ENCODE measurements around the gene RGL2. TPM values are rescaled to one million over a fixed set of nuclear protein-coding genes. Genes with fewer than 3 reads are reported as not detected.

The RGL2 gene
- total RNA-seq, 4 donors from 2014 or later: 38.2 to 89.3 (median 65.3) TPM

DNA sequence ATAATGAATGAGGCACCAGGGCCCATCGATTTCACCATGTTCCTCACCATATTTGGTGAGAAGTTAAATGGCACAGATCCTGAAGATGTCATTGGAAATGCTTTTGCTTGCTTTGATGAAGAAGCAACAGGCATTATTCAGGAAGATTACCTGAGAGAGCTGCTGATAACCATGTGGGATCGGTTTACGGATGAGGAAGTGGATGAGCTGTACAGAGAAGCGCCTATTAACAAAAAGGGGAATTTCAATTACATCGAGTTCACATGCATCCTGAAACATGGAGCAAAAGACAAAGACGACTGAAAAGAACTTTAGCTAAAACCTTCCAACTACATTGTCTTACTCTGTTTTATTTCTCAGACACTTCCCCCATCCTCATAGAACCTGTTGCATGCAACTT is 40.5 kb upstream of the RGL2 start:
- DNase-seq (ENCODE audit: extremely low spot score): no peak
- no peaks in the 10 kb centered on the region for H3K4me1 ChIP-seq
- 85% methylated on average over 6 of the region's 6 CpGs for WGBS
- no peaks in the 10 kb centered on the region for H3K27me3 ChIP-seq
- H3K4me3 ChIP-seq: no peak overlapping the region
- H3K36me3 ChIP-seq: no peaks in the 10 kb centered on the region
- TF ChIP-seq, protein P1, sequence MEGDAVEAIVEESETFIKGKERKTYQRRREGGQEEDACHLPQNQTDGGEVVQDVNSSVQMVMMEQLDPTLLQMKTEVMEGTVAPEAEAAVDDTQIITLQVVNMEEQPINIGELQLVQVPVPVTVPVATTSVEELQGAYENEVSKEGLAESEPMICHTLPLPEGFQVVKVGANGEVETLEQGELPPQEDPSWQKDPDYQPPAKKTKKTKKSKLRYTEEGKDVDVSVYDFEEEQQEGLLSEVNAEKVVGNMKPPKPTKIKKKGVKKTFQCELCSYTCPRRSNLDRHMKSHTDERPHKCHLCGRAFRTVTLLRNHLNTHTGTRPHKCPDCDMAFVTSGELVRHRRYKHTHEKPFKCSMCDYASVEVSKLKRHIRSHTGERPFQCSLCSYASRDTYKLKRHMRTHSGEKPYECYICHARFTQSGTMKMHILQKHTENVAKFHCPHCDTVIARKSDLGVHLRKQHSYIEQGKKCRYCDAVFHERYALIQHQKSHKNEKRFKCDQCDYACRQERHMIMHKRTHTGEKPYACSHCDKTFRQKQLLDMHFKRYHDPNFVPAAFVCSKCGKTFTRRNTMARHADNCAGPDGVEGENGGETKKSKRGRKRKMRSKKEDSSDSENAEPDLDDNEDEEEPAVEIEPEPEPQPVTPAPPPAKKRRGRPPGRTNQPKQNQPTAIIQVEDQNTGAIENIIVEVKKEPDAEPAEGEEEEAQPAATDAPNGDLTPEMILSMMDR (IDR thresholded peaks at IDR 0.05): no peak
- TF ChIP-seq POLR2AphosphoS5 (IDR thresholded peaks at IDR 0.05) (no peak), POLR2A (IDR thresholded peaks at IDR 0.05; ENCODE audit: low read depth) (no peak), EP300 (IDR thresholded peaks at IDR 0.05) (no peak)
- intact Hi-C loops (cut with DNase I): no loop called here
- no peaks in the 10 kb centered on the region for H3K9me3 ChIP-seq
- no peak overlapping the region for H3K27ac ChIP-seq (replicated peaks in 1 of 4)

DNA sequence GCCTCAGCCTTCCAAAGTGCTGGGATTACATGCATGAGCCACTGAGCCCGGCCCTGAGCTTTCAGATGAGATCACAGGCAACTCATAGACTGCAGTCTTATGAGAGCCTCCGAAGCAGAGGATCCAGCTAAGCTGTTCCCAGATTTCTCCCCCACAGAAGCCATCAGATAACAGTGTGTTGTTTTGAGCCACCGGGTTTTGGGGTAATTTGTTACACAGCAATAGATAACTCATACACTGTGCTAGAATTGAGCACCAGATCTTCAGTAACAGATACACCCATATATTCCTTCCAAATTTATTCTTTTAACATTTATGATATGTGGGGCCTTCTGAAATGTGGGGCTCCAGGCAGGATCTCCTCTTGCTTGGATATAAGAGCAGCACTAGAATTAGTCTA is 37.8 kb upstream of the RGL2 start:
- DNase-seq (ENCODE audit: extremely low spot score): no peak
- intact Hi-C loops (cut with DNase I): no loop called here
- TF ChIP-seq POLR2AphosphoS5 (IDR thresholded peaks at IDR 0.05) (no peak), EP300 (IDR thresholded peaks at IDR 0.05) (no peak), POLR2A (IDR thresholded peaks at IDR 0.05; ENCODE audit: low read depth) (no peak)
- TF ChIP-seq, protein P1 (IDR thresholded peaks at IDR 0.05): no peak
- WGBS: 100% methylated on average over 1 of the region's 3 CpGs
- no peaks in the 10 kb centered on the region for H3K9me3 ChIP-seq
- no peak overlapping the region for H3K27ac ChIP-seq (replicated peaks in 1 of 4)
- no peak overlapping the region for H3K4me3 ChIP-seq
- H3K27me3 ChIP-seq: no peaks in the 10 kb centered on the region
- H3K4me1 ChIP-seq: no peaks in the 10 kb centered on the region
- H3K36me3 ChIP-seq: no peaks in the 10 kb centered on the region

- H3K36me3 ChIP-seq: no peaks in the 10 kb centered on the region
- WGBS: 83% methylated on average over 4 of the region's 4 CpGs
- DNase-seq (ENCODE audit: extremely low spot score): no peak
- intact Hi-C loops (cut with DNase I): no loop called here
- H3K27ac ChIP-seq (replicated peaks in 1 of 4): no peak overlapping the region
- H3K4me3 ChIP-seq: no peak overlapping the region
- H3K27me3 ChIP-seq: no peaks in the 10 kb centered on the region
- TF ChIP-seq POLR2AphosphoS5 (IDR thresholded peaks at IDR 0.05) (no peak), POLR2A (IDR thresholded peaks at IDR 0.05; ENCODE audit: low read depth) (no peak), EP300 (IDR thresholded peaks at IDR 0.05) (no peak)
- TF ChIP-seq, protein P1 (IDR thresholded peaks at IDR 0.05): no peak
- no peaks in the 10 kb centered on the region for H3K4me1 ChIP-seq
- H3K9me3 ChIP-seq: no peaks in the 10 kb centered on the region
Observed at GRCh38 chr6:33335916-33336315, 37.2 kb upstream of the RGL2 start.

GRCh38 chr6:33333666-33334065 is 34.9 kb upstream of the RGL2 start:
- Histone ChIP-seq H3K9me3 (no peaks in the 10 kb centered on the region), H3K36me3 (no peaks in the 10 kb centered on the region), H3K27ac (replicated peaks in 1 of 4) (no peak overlapping the region), H3K27me3 (no peaks in the 10 kb centered on the region), H3K4me1 (no peaks in the 10 kb centered on the region), H3K4me3 (no peak overlapping the region)
- TF ChIP-seq POLR2A (IDR thresholded peaks at IDR 0.05; ENCODE audit: low read depth) (no peak), POLR2AphosphoS5 (IDR thresholded peaks at IDR 0.05) (no peak), EP300 (IDR thresholded peaks at IDR 0.05) (no peak)
- TF ChIP-seq, protein P1 (IDR thresholded peaks at IDR 0.05): no peak
- 87% methylated on average over 4 of the region's 4 CpGs for WGBS
- intact Hi-C loops (cut with DNase I): no loop called here
- DNase-seq (ENCODE audit: extremely low spot score): no peak

DNA sequence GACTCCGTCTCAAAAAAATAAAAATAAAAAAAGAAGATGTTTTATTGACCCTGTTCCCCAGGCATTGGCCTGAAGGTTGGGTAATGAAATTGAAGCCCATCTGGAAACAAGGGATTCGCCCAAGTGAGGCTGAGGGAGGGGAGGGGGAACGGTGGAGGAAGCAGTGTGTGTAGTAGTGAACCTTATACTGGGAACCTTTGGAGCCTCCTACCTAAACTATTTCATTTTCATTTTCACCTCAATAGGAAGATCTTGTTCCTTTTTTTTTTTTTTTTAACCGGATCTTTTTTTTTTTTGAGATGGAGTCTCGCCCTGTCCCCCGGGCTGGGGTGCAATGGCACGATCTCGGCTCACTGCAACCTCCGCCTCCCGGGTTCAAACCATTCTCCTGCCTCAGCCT is 32.0 kb upstream of the RGL2 start:
- H3K27ac ChIP-seq (replicated peaks in 1 of 4): no peak overlapping the region
- H3K4me1 ChIP-seq: no peaks in the 10 kb centered on the region
- no peaks in the 10 kb centered on the region for H3K27me3 ChIP-seq
- 82% methylated on average over 10 of the region's 10 CpGs for WGBS
- TF ChIP-seq, protein P1 (IDR thresholded peaks at IDR 0.05): no peak
- TF ChIP-seq POLR2A (IDR thresholded peaks at IDR 0.05; ENCODE audit: low read depth) (no peak), EP300 (IDR thresholded peaks at IDR 0.05) (no peak), POLR2AphosphoS5 (IDR thresholded peaks at IDR 0.05) (no peak)
- H3K9me3 ChIP-seq: no peaks in the 10 kb centered on the region
- DNase-seq (ENCODE audit: extremely low spot score): no peak
- intact Hi-C loops (cut with DNase I): no loop called here
- H3K36me3 ChIP-seq: no peaks in the 10 kb centered on the region
- no peak overlapping the region for H3K4me3 ChIP-seq

Data from esophagus muscularis mucosa (tissue), 4 donors.